Heart left ventricle (tissue), 13 donors: ENCODE measurements around the gene MRPS34.

Experiments used
- CTCF ChIP-seq, 12 donors: fragments of 200-600 bp; sonication (generic) in 4 of 12; IDR thresholded peaks; one replicate each; pipeline versions ENCODE4 v1.5.0 to v1.8.0; 2018 to 2022; ENCODE audit warnings: antibody characterized with exemption in 12 of 12, mild to moderate bottlenecking in 5 of 12
- POLR2A ChIP-seq, 2 donors: fragments of 450-650 bp; IDR thresholded peaks; one replicate each; pipeline ENCODE4 v1.6.1; 2017; ENCODE audit warnings: antibody characterized with exemption in 2 of 2, mild to moderate bottlenecking in 2 of 2, moderate library complexity in 2 of 2
- donor health status: ischemic (EF 13 %, LVEDD 7.1; RV severe dilation, severe dysfunction).
- donor health status: DM: no; HTN: yes; CAD: no.
- donor health status: DM: no; HTN: no; CAD: no.
- donor health status: ischemic (EF 25% LVEDD 6.9; RV normal size, moderate dysfunction).
- donor health status: ischemic (EF 25% LVEDD 5.7; RV mildly dilated, moderate dysfunction).
- donor health status: ischemic (EF 35%, LVEDD 5.7; RV mildly dilated, moderate dysfunction).
- donor health status: nonischemic (EF 11% LVEDD 7.7; RV severe dilation, severe dysfunction).
- donor health status: DM: yes; HTN: yes; CAD: no.
- donor health status: PGD.
- donor health status: ischemic (EF 29% LVEDD 5.4; RV normal size, mild dysfunction).
- donor health status: nonischemic (EF 23%, LVEDD 6.1; RV moderate dilation, normal function).

GRCh38 chr16:1759511-1759910, 13.4 kb downstream of the MRPS34 start:
- TF ChIP-seq CTCF (IDR thresholded peaks at IDR 0.05) (no peak), POLR2A (IDR thresholded peaks at IDR 0.05) (no peak)
